ENCODE measurements around the gene RMI1. TPM values are rescaled to one million over a fixed set of nuclear protein-coding genes. Genes with fewer than 3 reads are reported as not detected.
A peak's percentile ranks its signal among the peaks of the same experiment; 100 is the strongest.

The RMI1 gene
- 8.2 and 8.7 TPM in 2 replicates for total RNA-seq
- long read RNA-seq, transcript RMI1-202 (3 exons, 1,553 nt) = major isoform, 11 of 24 reads
- long read RNA-seq, partial matches to known transcripts = 1 of 24 reads
- long read RNA-seq, other reads (novel, unspliced or antisense) = 11 of 24 reads

DNA sequence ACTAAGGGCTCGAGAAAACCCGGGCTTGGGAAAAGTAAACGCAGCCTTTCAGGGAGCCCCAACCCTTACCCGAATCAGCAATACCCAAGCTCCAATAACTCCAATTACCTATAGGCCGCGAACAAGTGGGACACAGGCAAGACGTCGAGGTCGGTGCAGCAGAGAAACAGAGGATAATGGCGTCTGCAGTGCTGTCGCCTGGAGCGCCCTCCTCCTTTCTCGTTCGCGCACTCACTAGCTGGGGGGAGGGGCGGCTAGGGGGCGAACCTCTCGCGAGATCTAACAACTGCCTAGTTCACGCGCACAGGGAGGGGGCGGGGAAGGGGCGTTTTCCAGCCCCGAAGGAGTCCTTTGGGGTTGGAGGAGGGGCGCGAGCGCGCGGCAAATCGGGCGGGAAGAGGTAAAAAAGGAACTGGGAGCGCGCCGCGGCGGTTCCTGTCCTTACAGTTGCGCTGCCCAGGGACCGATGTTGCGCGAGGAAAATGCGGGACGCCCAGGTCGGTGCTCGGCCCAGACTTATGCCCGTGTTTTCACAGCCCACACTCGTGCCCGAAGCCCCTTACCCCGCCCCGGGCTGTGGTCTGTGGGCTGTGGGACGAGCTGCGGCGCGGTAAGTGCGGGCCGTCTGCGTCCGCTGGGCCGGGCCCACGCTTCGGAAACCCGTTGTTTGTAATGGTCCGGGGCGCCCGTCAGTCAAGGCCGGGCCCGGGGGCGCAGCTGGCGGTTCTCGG is at the start of gene RMI1:
Gene RMI1, plus strand, starts transcription at position 411 of the 731 bp plus-strand sequence. CDS start 20,182 bp downstream, outside the sequence.
- TF ChIP-seq CTCF (IDR thresholded peaks at IDR 0.05) = peak; percentile 38
- peak; percentile 99 for DNase-seq (ENCODE audit: extremely low spot score, unreplicated experiment)
- Mint-ChIP-seq H3K27me3 (ENCODE audit: unreplicated experiment) (no peaks in the 10 kb centered on the region), H3K4me1 (ENCODE audit: unreplicated experiment) (peaks cover 41% of the 10 kb centered on the region), H3K36me3 (ENCODE audit: unreplicated experiment) (peaks cover 22% of the 10 kb centered on the region), H3K27ac (ENCODE audit: unreplicated experiment) (peak within 1 kb of the TSS; percentile 100), H3K9me3 (ENCODE audit: unreplicated experiment) (no peaks in the 10 kb centered on the region), H3K4me3 (ENCODE audit: unreplicated experiment) (peak within 1 kb of the TSS; percentile 94)

DNA sequence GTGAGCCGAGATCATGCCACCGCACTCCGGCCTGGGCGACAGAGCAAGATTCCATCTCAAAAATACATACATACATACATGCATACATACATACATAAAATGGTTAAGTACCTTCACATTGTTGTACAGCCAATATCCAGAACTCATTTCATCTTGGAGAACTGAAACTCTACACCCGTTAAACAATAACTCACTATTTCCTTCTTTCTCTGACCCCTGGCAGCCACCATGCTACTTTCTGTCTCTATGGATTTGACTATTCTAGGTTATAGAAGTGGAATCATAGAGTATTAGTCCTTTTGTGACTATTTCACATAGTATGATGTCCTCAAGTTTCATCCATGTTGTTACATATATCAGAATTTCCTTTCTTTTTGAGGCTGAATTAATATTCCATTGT is 49.7 kb upstream of the RMI1 start:
- Mint-ChIP-seq H3K27me3 (ENCODE audit: unreplicated experiment) (no peaks in the 10 kb centered on the region), H3K4me1 (ENCODE audit: unreplicated experiment) (peaks cover 12% of the 10 kb centered on the region), H3K9me3 (ENCODE audit: unreplicated experiment) (no peaks in the 10 kb centered on the region), H3K4me3 (ENCODE audit: unreplicated experiment) (no peak overlapping the region), H3K27ac (ENCODE audit: unreplicated experiment) (no peak overlapping the region), H3K36me3 (ENCODE audit: unreplicated experiment) (no peaks in the 10 kb centered on the region)
- DNase-seq (ENCODE audit: extremely low spot score, unreplicated experiment) = no peak
- no peak for TF ChIP-seq CTCF (IDR thresholded peaks at IDR 0.05)

DNA sequence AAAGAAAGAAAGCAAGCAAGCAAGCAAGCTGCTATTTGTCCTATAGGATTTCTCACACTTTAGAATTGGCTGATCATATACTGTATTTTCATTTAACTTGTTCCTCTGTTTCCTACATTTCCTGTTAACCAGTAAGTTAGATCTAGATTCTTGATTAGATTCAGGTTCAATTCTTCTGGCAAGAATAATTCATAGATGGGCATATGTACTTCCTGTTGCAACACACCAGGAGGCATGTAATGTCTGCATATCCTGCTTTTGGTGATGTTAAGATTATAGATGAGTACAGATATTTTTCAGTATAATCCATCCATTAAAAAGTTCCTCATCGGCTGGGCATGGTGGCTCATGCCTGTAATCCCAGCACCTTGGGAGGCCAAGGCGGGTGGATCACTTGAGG is 48.6 kb upstream of the RMI1 start:
- H3K36me3 Mint-ChIP-seq (ENCODE audit: unreplicated experiment) = no peaks in the 10 kb centered on the region
- H3K27ac Mint-ChIP-seq (ENCODE audit: unreplicated experiment) = no peak overlapping the region
- no peaks in the 10 kb centered on the region for H3K9me3 Mint-ChIP-seq (ENCODE audit: unreplicated experiment)
- TF ChIP-seq CTCF (IDR thresholded peaks at IDR 0.05) = no peak
- no peaks in the 10 kb centered on the region for H3K27me3 Mint-ChIP-seq (ENCODE audit: unreplicated experiment)
- no peak for DNase-seq (ENCODE audit: extremely low spot score, unreplicated experiment)
- no peak overlapping the region for H3K4me3 Mint-ChIP-seq (ENCODE audit: unreplicated experiment)
- H3K4me1 Mint-ChIP-seq (ENCODE audit: unreplicated experiment) = peaks cover 17% of the 10 kb centered on the region

- no peak for TF ChIP-seq CTCF (IDR thresholded peaks at IDR 0.05)
- H3K27ac Mint-ChIP-seq (ENCODE audit: unreplicated experiment) = no peak overlapping the region
Observed at GRCh38 chr9:83932851-83933250, 47.8 kb upstream of the RMI1 start.

DNA sequence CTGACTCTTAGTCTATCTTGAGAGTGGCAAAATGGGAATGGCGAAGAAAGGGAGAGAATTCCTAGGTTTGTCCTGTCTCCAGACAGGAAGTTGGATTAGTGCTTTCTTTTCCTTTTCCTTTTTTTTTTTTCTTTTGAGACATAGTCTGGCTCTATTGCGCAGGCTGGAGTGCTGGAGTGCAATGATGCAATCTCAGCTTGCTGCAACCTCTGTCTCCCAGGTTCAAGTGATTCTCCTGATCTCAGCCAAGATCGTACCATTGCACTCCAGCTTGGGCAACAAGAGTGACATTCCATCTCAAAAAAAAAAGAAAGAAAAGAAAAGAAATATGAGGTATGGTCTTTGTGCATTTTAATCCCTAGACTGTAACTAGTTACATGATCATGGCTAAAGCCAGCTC is 46.8 kb upstream of the RMI1 start:
- TF ChIP-seq CTCF (IDR thresholded peaks at IDR 0.05) = no peak
- no peak for DNase-seq (ENCODE audit: extremely low spot score, unreplicated experiment)
- H3K36me3 Mint-ChIP-seq (ENCODE audit: unreplicated experiment) = no peaks in the 10 kb centered on the region
- H3K4me1 Mint-ChIP-seq (ENCODE audit: unreplicated experiment) = peaks cover 17% of the 10 kb centered on the region
- no peak overlapping the region for H3K27ac Mint-ChIP-seq (ENCODE audit: unreplicated experiment)
- no peaks in the 10 kb centered on the region for H3K27me3 Mint-ChIP-seq (ENCODE audit: unreplicated experiment)
- no peak overlapping the region for H3K4me3 Mint-ChIP-seq (ENCODE audit: unreplicated experiment)
- no peaks in the 10 kb centered on the region for H3K9me3 Mint-ChIP-seq (ENCODE audit: unreplicated experiment)

More at GRCh38 chr9:83932851-83933250, 47.8 kb upstream of the RMI1 start:
- H3K27me3 Mint-ChIP-seq (ENCODE audit: unreplicated experiment) = no peaks in the 10 kb centered on the region
- peaks cover 17% of the 10 kb centered on the region for H3K4me1 Mint-ChIP-seq (ENCODE audit: unreplicated experiment)
- no peaks in the 10 kb centered on the region for H3K36me3 Mint-ChIP-seq (ENCODE audit: unreplicated experiment)
- H3K4me3 Mint-ChIP-seq (ENCODE audit: unreplicated experiment) = no peak overlapping the region
- DNase-seq (ENCODE audit: extremely low spot score, unreplicated experiment) = no peak
- no peaks in the 10 kb centered on the region for H3K9me3 Mint-ChIP-seq (ENCODE audit: unreplicated experiment)

All from osteocyte (in vitro differentiated cells).